HG03045 (cell line): Measurements from ENCODE around the gene CASZ1.

Experiments used
- ATAC-seq: cut with Tn5 transposase; IDR thresholded peaks from one replicate; pipeline ENCODE4 v1.9.1; 2021; ENCODE audit warnings: mild to moderate bottlenecking, moderate library complexity; ENCODE audit not compliant: unreplicated experiment

The CASZ1 gene

DNA sequence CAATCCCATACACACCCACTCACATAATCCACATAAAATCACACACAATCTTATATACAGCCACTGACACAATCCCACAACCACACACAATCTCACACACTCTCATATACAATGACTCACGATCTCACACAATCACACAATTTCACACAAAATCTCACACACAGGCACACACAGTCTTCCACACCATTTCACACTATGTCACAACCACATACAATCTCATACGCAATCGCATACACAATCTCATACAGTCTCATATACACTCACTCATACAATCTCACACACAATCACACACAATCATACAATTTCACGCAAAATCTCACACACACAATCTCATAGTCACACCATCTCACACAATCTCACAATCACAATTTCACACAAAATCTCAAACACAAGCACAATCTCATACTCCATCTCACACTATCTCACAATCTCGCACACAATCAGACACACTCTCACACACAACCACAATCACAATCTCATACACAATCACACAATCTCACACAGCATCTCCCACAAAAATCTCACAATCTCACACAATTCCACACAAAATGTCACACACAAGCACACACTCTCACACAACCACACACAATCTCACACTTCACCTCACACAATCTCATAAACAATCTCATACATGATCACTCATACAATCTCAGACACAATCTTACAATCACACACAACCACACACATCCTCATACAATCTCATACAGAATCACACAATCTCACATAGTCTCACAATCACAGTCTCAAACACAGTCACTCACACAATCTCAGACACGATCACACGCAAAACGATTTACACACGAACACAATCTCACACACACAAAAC lies 18.5 kb downstream of the CASZ1 start:
- no peak for ATAC-seq

- ATAC-seq = no peak
Observed at GRCh38 chr1:10776190-10776905, 20.1 kb downstream of the CASZ1 start.

DNA sequence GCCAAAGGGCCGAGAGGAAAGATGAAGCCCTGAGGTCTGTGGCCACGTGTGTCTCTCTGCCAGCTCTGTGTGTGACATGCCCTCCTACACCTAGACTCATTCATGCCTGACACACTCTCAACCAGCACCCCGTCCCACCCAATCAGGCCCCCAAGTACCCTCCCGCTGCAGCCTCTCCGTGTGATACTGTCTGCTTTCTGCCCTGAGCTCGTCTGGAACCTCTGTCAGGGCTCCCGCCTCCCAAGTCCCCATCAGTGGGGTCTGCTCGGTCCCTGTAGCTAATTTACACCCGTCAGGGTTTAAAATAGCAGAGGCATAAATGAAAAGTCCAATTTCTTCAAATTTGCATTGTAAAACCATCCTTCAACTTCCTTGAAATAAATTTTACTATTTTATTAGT lies 20.7 kb downstream of the CASZ1 start:
- no peak for ATAC-seq

DNA sequence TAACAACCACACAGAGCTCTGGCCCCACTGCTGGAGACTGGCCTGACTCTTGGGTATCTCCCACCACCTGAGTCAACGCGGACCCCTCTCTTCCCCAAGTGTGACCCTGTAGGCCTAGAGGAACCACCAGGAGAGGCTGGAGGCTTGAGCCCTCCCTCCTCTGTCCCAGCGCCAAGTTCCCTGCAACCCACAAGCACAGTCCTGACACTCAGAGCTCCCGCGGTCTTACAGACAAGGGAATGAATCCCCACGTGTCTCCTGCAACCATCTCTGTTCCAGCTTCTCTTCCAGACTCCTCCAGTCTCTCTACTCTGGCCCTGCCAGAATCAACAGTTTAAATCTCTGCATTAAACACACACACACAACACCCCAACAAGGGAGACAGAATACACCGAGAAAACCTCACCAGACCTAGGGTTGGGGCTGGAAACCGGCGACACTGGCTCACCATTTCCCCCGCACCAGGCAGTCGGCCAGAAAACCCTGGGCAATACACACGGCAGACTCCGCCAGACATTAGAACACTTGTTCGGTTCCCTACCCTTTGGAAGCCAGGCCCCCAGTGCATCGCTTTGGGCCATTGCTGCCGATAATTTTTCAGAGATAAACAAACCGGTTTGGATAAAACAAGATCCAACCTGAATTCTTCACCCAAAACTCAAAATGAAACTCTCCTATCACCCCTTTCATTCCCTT lies 21.7 kb downstream of the CASZ1 start:
- no peak for ATAC-seq

- no peak for ATAC-seq
Observed at GRCh38 chr1:10773851-10774614, 22.4 kb downstream of the CASZ1 start.

GRCh38 chr1:10773376-10773775 lies 23.1 kb downstream of the CASZ1 start:
- ATAC-seq = no peak

DNA sequence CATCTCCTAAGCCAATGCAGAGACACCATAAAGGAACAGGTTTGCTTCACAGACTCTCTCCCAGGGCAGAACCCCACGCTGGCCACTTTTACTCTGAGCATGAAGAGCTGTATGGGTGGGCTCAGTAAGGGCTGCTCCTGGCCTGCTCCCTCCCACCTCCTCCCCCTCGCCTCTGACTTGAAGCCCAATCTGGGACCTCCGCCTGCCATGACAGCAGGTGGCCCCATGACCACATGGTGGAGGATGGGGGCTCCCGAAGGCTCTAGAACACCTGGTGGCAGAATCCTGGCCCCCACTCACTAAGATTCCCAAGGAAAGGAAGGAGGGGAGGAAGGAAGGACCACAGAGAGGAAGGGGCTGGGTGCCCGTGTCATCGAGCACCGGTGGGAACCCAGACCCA lies 23.7 kb downstream of the CASZ1 start:
- no peak for ATAC-seq

GRCh38 chr1:10771789-10772188 lies 24.7 kb downstream of the CASZ1 start:
- no peak for ATAC-seq

DNA sequence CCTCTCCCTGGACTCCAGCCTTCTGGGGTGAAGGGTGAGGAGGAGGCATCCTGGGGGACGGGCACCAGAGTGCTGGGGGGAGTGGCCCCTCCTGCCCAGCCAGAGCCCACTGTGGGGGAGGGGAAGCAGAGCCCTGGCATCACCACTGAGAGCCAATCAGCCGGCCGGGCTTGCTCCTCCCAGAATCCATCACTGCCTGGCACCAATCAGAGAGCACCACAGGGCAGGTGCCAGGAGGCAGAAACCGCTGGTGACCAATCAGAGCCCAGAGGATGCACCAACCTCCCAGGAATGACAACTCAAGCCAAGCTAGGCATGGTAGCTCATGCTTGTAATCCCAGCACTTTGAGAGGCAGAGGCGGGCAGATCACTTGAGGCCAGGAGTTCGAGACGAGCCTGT lies 27.9 kb downstream of the CASZ1 start:
- ATAC-seq = no peak

DNA sequence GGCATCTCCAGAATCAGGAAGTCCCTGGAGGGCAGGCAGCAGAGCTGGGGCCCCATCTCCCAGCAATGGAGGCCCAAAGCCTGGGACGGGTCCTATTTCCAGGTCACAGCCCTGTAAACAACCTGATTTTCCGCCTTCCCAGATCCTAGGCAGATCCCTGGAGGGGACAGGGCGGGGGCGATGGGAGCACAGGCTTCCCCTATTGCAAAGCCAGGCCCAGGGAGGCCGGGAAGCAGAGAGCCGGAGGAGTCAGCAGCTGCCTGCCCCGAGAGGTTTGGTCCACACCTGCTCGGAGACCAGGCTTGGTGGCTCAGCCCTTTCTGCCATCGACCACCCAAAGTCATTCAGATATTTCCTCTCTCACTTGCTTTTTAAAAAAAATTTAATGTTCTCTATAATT lies 29.2 kb downstream of the CASZ1 start:
- no peak for ATAC-seq

- ATAC-seq = no peak
Observed at GRCh38 chr1:10765734-10766478, 30.5 kb downstream of the CASZ1 start.

GRCh38 chr1:10765304-10765703 lies 31.1 kb downstream of the CASZ1 start:
- no peak for ATAC-seq

DNA sequence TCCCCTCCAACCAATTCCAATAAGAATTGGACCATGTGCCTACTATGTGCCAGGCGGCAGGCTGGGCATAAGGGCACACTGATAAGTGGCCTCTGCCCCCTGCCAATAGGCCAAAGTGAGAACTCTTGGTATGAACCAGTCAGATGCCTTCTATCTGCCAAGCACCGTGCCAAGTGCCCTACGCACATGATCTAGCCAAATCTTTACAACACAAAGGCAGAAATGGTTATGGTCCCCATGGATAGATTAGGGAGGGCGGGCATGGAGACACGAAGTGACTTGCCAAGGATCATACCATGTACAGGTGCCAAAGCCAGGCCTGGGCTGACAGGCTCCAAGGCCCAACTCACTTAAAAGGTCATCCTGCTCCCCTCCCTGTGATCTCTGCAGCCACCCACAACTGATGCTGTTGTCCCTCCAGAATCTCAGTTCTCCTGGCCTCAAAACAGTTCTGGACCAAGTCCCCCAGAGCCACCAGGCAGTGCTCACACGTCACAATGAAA lies 32.1 kb downstream of the CASZ1 start:
- ATAC-seq = no peak

DNA sequence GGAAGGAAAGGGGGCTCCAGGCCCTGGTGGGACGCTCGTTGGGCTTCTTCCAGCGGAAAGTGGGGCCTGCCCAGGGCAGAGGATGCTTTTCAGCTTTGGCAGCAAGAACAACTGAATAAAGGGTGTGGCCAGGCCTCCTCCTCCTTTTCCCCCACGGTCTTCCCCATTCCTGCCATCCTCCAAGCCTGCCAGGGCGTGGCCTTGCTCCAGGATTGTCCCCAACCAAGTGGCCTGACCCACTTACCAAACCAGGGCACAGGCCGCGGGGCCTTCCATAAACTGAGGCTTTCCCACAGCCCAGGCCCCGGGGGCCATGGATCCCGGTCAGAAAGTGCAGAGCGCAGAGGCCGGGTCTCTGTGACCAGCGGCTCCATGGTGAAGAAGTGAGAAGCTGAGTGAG lies 33.6 kb downstream of the CASZ1 start:
- no peak for ATAC-seq

- ATAC-seq = no peak
Observed at GRCh38 chr1:10762153-10762523, 34.3 kb downstream of the CASZ1 start.

- ATAC-seq = no peak
Observed at GRCh38 chr1:10761503-10762152, 34.8 kb downstream of the CASZ1 start.

DNA sequence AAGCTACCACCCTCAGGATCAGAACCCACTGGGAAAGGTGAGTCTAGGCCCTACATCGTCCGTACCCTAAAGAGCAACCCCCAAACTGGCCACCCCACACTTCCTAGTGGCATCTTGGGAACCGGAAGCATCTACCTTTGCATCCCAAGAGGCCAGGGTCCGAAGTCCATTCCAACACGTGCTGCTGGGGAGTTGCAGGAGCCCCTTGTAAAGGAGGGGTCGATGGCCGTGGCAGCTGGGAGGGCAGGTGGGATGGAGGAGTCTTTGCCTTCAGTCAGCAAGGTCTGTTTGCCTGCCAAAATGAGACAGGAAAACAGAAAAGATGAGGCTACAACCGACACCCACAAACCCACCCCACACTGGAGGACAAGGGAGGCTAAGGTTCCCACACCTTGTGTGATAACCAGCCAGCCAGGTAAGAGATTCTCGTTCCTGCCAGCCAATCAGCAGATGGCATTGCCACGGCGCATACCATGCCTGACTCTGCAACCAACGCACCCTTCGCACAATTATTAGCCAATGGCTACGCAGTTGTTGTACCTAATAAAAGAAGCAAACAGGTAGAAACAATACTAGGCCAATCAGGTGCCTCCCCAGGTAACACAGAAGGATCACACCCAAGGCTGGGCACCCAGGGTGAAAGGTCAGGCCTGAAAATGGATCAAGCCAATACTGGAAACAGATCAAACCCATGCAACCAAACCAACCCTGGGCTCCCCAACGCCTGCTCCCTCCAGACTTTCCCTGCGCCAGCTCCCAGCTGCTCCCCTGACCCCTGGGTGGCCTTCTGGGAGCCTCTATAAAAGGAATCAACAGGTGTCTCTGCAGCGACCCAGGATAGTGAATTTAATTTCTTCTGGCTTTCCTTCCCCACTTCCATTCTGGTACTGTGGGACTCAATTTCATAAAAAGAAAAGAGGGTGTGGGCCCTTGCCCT lies 35.6 kb downstream of the CASZ1 start:
- ATAC-seq = no peak

DNA sequence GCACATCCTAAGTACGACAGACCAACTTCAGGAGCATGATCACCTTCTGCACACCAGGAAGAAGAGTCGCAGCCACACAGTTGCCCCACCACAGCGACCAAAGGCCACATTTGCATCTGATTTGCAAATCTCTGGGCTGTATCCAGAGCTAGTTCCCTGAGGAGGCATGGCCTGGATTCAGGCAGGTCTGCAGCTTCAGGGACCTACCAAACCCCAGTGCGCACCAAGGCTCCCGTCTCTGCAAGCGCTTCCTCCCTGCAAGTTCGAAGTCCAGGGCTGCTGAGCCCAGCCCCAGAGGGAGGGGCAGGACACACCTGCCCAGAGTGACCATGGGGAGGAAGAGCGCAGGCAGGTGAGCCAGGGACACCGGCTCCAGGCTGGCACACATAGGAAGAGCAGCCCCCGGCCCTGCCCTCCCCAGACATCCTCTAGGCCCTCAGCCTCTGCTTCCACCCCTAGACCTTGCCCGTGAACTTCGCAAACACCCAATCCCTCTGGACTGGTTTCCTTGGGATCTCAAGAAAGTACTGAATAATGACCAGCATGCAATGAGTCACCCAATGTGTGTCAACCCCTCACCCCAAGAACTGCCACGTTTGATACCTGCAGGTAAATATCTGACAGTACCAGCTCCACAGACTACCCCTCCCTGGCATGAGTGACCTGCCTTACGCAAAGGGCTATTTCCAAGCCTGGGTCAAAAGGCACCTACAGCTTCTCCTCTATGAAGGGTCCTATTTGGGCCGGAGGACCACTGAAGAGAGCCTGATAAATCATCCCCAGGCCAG lies 36.8 kb downstream of the CASZ1 start:
- ATAC-seq = no peak
